Measurements from ENCODE around the gene PDSS1.
"Not testable (repeated sequence)": the region's sequence is repeated elsewhere in the genome, so short reads cannot be mapped to it uniquely, and the experiment has no call there.

GRCh38 chr10:26651476-26651875 is 46.0 kb upstream of the PDSS1 start:
- TF ChIP-seq CTCF (IDR thresholded peaks at IDR 0.05; ENCODE audit: low read length); EZH2phosphoT487 (IDR thresholded peaks at IDR 0.05; ENCODE audit: low read length); EZH2 (optimal IDR thresholded peaks at IDR 0.05; ENCODE audit: low read depth, low read length): not testable (repeated sequence)

Measured in MM.1S (cell line).